ENCODE results near the gene CCDC196.

DNA sequence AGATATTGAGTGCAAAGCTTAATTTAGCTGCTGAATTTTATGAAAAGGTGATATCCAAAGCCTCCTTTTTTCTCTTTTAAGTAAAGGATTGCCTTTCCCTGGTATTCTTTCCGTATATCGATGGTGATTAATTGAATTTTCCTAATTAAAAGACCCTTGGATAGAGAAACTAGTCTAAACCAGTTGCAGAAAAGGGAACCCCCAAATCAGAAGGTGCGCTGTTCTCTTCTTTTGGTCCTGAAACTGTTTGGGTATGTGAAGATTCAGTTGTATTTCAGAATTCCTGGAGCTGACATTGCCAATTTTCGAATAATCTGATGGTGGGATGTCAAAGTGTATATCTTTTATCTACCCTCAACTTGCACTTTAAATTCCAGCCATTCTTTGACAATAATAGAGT is 23.7 kb downstream of the CCDC196 start:
- TF ChIP-seq, protein P1, sequence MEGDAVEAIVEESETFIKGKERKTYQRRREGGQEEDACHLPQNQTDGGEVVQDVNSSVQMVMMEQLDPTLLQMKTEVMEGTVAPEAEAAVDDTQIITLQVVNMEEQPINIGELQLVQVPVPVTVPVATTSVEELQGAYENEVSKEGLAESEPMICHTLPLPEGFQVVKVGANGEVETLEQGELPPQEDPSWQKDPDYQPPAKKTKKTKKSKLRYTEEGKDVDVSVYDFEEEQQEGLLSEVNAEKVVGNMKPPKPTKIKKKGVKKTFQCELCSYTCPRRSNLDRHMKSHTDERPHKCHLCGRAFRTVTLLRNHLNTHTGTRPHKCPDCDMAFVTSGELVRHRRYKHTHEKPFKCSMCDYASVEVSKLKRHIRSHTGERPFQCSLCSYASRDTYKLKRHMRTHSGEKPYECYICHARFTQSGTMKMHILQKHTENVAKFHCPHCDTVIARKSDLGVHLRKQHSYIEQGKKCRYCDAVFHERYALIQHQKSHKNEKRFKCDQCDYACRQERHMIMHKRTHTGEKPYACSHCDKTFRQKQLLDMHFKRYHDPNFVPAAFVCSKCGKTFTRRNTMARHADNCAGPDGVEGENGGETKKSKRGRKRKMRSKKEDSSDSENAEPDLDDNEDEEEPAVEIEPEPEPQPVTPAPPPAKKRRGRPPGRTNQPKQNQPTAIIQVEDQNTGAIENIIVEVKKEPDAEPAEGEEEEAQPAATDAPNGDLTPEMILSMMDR (conservative IDR thresholded peaks at IDR 0.05; ENCODE audit: low read depth, low read length) = no peak
- TF ChIP-seq RFX5 (IDR thresholded peaks at IDR 0.05; ENCODE audit: low read depth, low read length) (no peak), POLR2A (IDR thresholded peaks at IDR 0.05; ENCODE audit: low read depth, low read length) (no peak), CEBPB (IDR thresholded peaks at IDR 0.05; ENCODE audit: low read depth, low read length) (no peak)
